ENCODE data around the gene FER. TPM values are rescaled to one million over a fixed set of nuclear protein-coding genes. Genes with fewer than 3 reads are reported as not detected.
"Not testable (repeated sequence)": the region's sequence is repeated elsewhere in the genome, so short reads cannot be mapped to it uniquely, and the experiment has no call there.

FER gene
- total RNA-seq, 2 donors from 2014 or later, result 10.8 to 15.7 TPM

GRCh38 chr5:108975697-108976096 is 228.0 kb downstream of the FER start:
- no peak overlapping the region for H3K27ac ChIP-seq
- intact Hi-C loops (cut with DNase I), result no loop called here
- no peaks in the 10 kb centered on the region for H3K9me3 ChIP-seq
- H3K9ac ChIP-seq (ENCODE audit: low read depth in 2 of 2, low read length in 2 of 2), result no peak overlapping the region
- no peak for TF ChIP-seq CTCF (IDR thresholded peaks at IDR 0.05)
- H3K27me3 ChIP-seq, result no peaks in the 10 kb centered on the region
- H3K4me3 ChIP-seq, result no peak overlapping the region
- no peak for DNase-seq
- no peaks in the 10 kb centered on the region for H3K4me1 ChIP-seq
- no peaks in the 10 kb centered on the region for H3K36me3 ChIP-seq

- H3K9me3 ChIP-seq, result no peaks in the 10 kb centered on the region
- H3K4me1 ChIP-seq, result no peaks in the 10 kb centered on the region
- no peak for TF ChIP-seq CTCF (IDR thresholded peaks at IDR 0.05)
- no peak overlapping the region for H3K9ac ChIP-seq (ENCODE audit: low read depth in 2 of 2, low read length in 2 of 2)
- intact Hi-C loops (cut with DNase I), result no loop called here
- no peak overlapping the region for H3K27ac ChIP-seq
- H3K4me3 ChIP-seq, result no peak overlapping the region
- H3K36me3 ChIP-seq, result no peaks in the 10 kb centered on the region
- H3K27me3 ChIP-seq, result no peaks in the 10 kb centered on the region
- DNase-seq, result no peak
Observed at GRCh38 chr5:108983461-108984092, 235.9 kb downstream of the FER start.

GRCh38 chr5:108989761-108990392 is 242.2 kb downstream of the FER start:
- no peaks in the 10 kb centered on the region for H3K9me3 ChIP-seq
- intact Hi-C loops (cut with DNase I), result no loop called here
- no peak overlapping the region for H3K9ac ChIP-seq (ENCODE audit: low read depth in 2 of 2, low read length in 2 of 2)
- TF ChIP-seq CTCF (IDR thresholded peaks at IDR 0.05), result no peak
- no peak overlapping the region for H3K4me3 ChIP-seq
- H3K36me3 ChIP-seq, result no peaks in the 10 kb centered on the region
- no peaks in the 10 kb centered on the region for H3K27me3 ChIP-seq
- no peak overlapping the region for H3K27ac ChIP-seq
- H3K4me1 ChIP-seq, result no peaks in the 10 kb centered on the region
- no peak for DNase-seq

- H3K9ac ChIP-seq (ENCODE audit: low read depth in 2 of 2, low read length in 2 of 2); H3K9me3 ChIP-seq; H3K4me1 ChIP-seq; DNase-seq; H3K36me3 ChIP-seq; H3K4me3 ChIP-seq; H3K27me3 ChIP-seq; intact Hi-C loops (cut with DNase I); H3K27ac ChIP-seq: not testable (repeated sequence)
Observed at GRCh38 chr5:108992396-108993085, 244.8 kb downstream of the FER start.

- H3K27ac ChIP-seq; intact Hi-C loops (cut with DNase I); H3K27me3 ChIP-seq; H3K4me3 ChIP-seq; H3K9me3 ChIP-seq; DNase-seq; H3K4me1 ChIP-seq; H3K36me3 ChIP-seq; H3K9ac ChIP-seq (ENCODE audit: low read depth in 2 of 2, low read length in 2 of 2): not testable (repeated sequence)
Observed at GRCh38 chr5:108993440-108993839, 245.7 kb downstream of the FER start.

- no peak for TF ChIP-seq CTCF (IDR thresholded peaks at IDR 0.05)
- DNase-seq, result no peak
- Histone ChIP-seq H3K36me3 (no peaks in the 10 kb centered on the region), H3K27ac (no peak overlapping the region), H3K9ac (ENCODE audit: low read depth in 2 of 2, low read length in 2 of 2) (no peak overlapping the region), H3K4me3 (no peak overlapping the region), H3K9me3 (no peaks in the 10 kb centered on the region), H3K27me3 (no peaks in the 10 kb centered on the region), H3K4me1 (no peaks in the 10 kb centered on the region)
- intact Hi-C loops (cut with DNase I), result no loop called here
Observed at GRCh38 chr5:108997720-108998119, 250.0 kb downstream of the FER start.

Data from colonic mucosa (tissue), 4 donors.